Activated T-cell treated with anti-CD3 and anti-CD28 coated beads, Interleukin-2, amount 50 U/mL, for 72 hours (primary cell): ENCODE data around the gene ACOXL. TPM values are rescaled to one million over a fixed set of nuclear protein-coding genes. Genes with fewer than 3 reads are reported as not detected.
"Not testable (repeated sequence)": the region's sequence is repeated elsewhere in the genome, so short reads cannot be mapped to it uniquely, and the experiment has no call there.

Source experiments
- ATAC-seq, 2 donors: fragments of 150-1000 bp; cut with Tn5 transposase; replicated peaks in 1 of 2; 2 replicates each; pipeline ENCODE4 v1.10.0; 2021; ENCODE audit warnings: moderate library complexity in 2 of 2, mild to moderate bottlenecking in 1 of 2
- DNase-seq, 2 donors: peaks; one replicate each; pipeline ENCODE4 v3.0.0; 2021 to 2022; ENCODE audit warnings: mixed read lengths in 1 of 2
- H3K27ac Mint-ChIP-seq: one replicate; pipeline ENCODE4 v1.8.0; 2022; ENCODE audit warnings: mild to moderate bottlenecking, moderate library complexity, mixed read lengths
- H3K27me3 Mint-ChIP-seq: one replicate; pipeline ENCODE4 v1.8.0; 2022; ENCODE audit warnings: low read depth, mixed read lengths
- H3K36me3 Mint-ChIP-seq, 2 donors: one replicate each; pipeline ENCODE4 v1.8.0; 2022; ENCODE audit warnings: mixed read lengths in 2 of 2, mild to moderate bottlenecking in 1 of 2; ENCODE audit not compliant: insufficient read depth in 2 of 2
- H3K4me1 Mint-ChIP-seq: one replicate; pipeline ENCODE4 v1.8.0; 2022; ENCODE audit warnings: low read depth, mixed read lengths
- H3K4me3 Mint-ChIP-seq, 2 donors: one replicate each; pipeline ENCODE4 v1.8.0; 2022; ENCODE audit warnings: mild to moderate bottlenecking in 2 of 2, mixed read lengths in 2 of 2, moderate library complexity in 2 of 2
- H3K9me3 Mint-ChIP-seq, 2 donors: one replicate each; pipeline ENCODE4 v1.8.0; 2022; ENCODE audit warnings: mixed read lengths in 2 of 2
- total RNA-seq, 2 donors: library from RNA; stranded (reverse); gene quantifications; one replicate each; pipeline ENCODE4 v1.2.3, GENCODE V29; 2022

ACOXL gene
- total RNA-seq, 2 donors from 2014 or later: 0.19 to 0.44 TPM

DNA sequence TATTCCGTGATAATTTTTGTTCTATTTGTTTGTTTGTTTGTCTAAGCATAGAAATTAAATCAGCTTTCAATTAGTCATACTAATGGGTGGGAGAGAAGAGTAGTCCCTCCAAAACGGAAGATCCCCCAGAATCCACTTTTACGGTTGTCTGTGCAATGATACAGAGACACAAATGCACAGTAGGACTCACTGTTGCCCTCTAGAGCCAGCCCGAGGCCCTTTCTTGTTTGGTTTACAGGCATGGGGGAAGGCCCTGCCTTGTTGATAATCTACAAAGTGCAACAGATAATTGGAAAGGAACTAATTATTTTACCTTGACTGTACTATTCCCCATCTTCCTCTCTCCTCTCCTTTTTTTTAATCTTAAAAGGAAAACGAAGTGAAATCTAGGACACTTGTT, 121.1 kb downstream of the ACOXL start:
- Mint-ChIP-seq H3K27ac (no peak overlapping the region), H3K9me3 (no peaks in the 10 kb centered on the region), H3K27me3 (peaks cover 59% of the 10 kb centered on the region), H3K4me1 (peaks cover 79% of the 10 kb centered on the region), H3K36me3 (peaks cover 0 to 2% of the 10 kb centered on the region in 2 donors), H3K4me3 (peak overlapping the region in 1 of 2 donors; percentile 59)
- ATAC-seq (peak; percentile 31), DNase-seq (peak; percentile 62 to 68)

DNA sequence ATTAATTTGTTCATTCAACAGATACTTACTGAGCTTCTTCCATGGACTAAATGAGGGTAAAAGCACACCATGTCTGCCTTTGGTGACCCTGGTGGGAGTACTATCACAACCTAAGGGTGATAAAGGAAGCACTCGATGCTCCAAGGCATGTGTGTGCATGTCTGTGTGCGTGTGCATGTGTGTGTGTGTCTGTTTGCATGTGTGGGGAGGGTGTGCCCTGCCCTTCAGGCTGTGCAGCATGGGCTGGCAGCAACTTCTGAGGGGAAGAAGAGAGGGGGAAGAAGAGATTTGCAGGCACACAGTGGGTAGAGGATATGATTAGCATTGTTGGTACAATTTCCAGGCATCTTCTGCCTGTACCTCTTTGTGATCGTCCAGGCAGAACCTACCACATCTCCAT, 121.6 kb downstream of the ACOXL start:
- DNase-seq (no peak), ATAC-seq (no peak)
- Mint-ChIP-seq H3K27me3 (peaks cover 55% of the 10 kb centered on the region), H3K4me3 (no peak overlapping the region), H3K4me1 (peaks cover 79% of the 10 kb centered on the region), H3K36me3 (peaks cover 0 to 2% of the 10 kb centered on the region in 2 donors), H3K9me3 (no peaks in the 10 kb centered on the region), H3K27ac (no peak overlapping the region)

DNA sequence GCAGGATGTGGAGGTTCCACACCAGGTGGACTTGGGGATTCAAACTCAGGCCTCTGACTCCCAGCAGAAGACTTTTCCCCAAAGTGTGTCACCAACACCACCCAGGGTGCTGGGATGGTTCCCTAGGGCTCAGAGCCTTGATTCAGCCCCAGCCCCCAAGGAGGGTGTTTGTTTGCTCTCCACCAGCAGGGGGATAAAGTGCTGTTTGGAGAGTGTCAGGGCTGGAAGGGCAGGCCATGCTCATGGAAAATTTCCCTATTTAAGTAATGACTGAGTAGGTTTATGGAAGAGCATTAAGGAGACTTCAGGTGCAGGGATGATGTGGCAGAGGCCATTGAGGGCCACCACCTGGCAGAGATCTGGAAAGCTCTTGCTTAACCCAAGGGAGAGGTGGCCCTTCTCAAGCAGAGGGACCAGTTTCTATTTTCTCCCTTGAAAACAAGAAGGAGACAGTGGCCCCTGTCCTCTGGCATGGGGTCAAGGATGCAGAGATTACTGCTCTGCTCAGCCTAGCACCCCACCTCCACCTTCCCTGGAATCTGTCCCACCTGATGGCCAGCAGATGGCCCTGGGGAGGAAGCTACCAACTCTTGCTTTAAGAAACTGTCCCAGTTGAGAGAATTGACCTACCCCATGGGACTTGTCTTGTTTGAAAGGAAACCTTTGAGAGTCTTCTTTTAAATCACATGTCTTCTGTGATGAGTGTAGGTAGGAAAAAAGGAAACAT, 122.1 kb downstream of the ACOXL start:
- peaks cover 80% of the 10 kb centered on the region for H3K4me1 Mint-ChIP-seq
- no peak overlapping the region for H3K27ac Mint-ChIP-seq
- ATAC-seq (no peak), DNase-seq (no peak)
- H3K27me3 Mint-ChIP-seq: peaks cover 55% of the 10 kb centered on the region
- H3K9me3 Mint-ChIP-seq: no peaks in the 10 kb centered on the region
- H3K4me3 Mint-ChIP-seq: no peak overlapping the region
- peaks cover 0 to 2% of the 10 kb centered on the region in 2 donors for H3K36me3 Mint-ChIP-seq

DNA sequence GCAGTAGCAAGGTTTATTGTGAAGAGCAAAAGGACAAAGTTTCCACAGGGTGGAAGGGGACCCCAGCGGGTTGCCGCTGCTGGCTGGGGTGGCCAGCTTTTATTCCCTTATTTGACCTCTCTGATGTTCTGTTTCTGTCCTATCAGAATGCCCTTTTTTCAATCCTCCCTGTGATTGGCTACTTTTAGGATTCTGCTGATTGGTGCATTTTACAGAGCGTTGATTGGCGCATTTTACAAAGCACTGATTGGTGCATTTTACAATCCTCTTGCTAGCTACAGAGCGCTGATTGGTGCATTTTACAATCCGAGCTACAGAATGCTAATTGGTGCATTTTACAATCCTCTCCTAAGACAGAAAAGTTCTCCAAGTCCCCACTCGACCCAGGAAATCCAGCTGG, 123.5 kb downstream of the ACOXL start:
- H3K27me3 Mint-ChIP-seq: peaks cover 55% of the 10 kb centered on the region
- DNase-seq, H3K27ac Mint-ChIP-seq, H3K36me3 Mint-ChIP-seq, ATAC-seq, H3K4me3 Mint-ChIP-seq, H3K9me3 Mint-ChIP-seq: not testable (repeated sequence)
- H3K4me1 Mint-ChIP-seq: peaks cover 83% of the 10 kb centered on the region

DNA sequence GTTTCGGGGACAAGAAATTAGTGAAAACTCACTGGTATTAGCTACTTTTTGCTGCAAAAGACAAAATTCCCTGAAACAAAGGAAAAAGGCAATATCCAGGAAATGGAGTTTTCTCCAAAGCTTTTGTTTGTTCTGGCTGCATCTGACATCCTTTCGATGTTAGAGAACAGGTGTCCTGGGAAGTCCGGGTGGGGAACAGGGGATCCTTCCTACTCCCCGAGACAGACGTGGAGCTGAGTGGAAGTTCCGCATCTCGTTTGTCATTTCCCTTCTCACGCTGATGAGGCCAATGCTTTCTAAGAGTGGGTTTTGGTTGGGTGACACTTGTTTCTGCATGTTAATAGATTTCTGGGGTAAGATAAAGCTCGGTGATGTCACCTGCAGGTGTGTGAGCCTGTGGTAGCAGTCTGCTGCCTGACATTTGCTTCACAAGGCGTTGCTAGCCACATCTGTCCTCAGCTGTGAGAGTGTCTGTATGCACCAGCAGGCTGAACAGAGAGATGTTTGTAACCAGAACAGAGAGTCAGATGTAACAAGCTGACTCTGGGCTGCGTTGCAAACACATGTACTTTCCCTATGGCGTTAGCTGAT, 125.9 kb downstream of the ACOXL start:
- Mint-ChIP-seq H3K36me3 (peaks cover 0 to 2% of the 10 kb centered on the region in 2 donors), H3K27me3 (peaks cover 63% of the 10 kb centered on the region), H3K4me1 (peaks cover 76% of the 10 kb centered on the region), H3K9me3 (no peaks in the 10 kb centered on the region), H3K27ac (peak overlapping the region; percentile 30), H3K4me3 (peak overlapping the region; percentile 65 to 83)
- DNase-seq: peak; percentile 67 to 82
- peak; percentile 97 for ATAC-seq

DNA sequence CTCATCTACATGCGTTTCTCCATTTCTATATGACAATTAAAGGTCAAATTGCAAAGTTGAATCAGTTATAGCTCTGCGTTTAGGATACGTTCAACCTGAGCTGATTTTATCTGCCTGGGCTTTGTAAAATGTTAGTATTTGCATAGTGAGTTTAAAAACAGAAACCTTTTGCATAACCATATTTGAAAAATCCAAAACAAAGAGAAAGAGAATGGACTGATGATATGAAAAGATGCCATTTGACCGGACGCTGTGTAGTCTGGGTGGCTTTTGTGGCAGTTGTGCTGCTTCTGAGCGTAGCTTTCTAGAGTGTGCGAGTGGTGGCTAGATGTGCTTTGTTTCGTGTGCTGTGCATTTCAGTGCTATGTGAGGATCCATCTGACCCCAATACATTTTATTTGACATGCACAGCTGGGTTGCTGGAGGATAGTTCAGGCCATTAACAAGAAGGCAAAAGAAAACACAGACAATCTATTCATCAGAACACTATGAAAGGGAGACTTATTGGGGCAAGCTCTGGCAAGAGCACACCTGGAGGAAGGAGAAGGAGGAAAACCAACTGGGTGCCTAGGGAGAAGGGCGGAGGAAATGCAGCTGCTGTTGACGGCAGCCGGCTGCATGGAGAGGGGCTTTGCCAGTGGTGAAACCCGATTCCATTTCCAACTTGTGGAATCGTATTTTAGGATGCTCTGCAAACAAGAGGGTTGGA, 126.8 kb downstream of the ACOXL start:
- Mint-ChIP-seq H3K4me1 (peaks cover 72% of the 10 kb centered on the region), H3K4me3 (peak overlapping the region; percentile 65 to 83), H3K36me3 (peaks cover 0 to 2% of the 10 kb centered on the region in 2 donors), H3K27ac (peak overlapping the region; percentile 30), H3K27me3 (peaks cover 58% of the 10 kb centered on the region), H3K9me3 (no peaks in the 10 kb centered on the region)
- DNase-seq: no peak
- peak; percentile 16 to 18 for ATAC-seq

DNA sequence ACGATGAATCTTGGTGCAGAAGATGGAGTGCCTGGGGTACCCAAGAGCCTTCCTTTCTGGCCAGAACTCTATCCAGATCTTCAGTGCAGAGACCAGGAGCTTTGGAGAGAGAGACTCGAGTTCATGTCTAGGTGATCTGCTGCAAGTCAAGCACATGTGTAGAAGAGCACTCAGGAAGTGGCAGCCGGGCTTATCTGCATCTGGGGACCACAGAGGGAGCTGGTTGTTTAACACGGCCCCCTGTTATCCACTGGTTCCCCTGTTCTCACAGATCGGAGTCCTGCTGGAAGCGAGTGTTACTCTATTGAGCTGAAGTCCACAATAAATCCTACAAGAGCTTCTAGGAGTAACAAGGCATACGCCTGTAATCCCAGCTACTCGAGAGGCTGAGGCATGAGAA, 128.3 kb downstream of the ACOXL start:
- Mint-ChIP-seq H3K36me3 (peaks cover 0 to 2% of the 10 kb centered on the region in 2 donors), H3K4me3 (peak overlapping the region; percentile 40 to 49), H3K27me3 (peaks cover 51% of the 10 kb centered on the region), H3K27ac (no peak overlapping the region), H3K9me3 (no peaks in the 10 kb centered on the region), H3K4me1 (peaks cover 71% of the 10 kb centered on the region)
- ATAC-seq: no peak
- DNase-seq: no peak

DNA sequence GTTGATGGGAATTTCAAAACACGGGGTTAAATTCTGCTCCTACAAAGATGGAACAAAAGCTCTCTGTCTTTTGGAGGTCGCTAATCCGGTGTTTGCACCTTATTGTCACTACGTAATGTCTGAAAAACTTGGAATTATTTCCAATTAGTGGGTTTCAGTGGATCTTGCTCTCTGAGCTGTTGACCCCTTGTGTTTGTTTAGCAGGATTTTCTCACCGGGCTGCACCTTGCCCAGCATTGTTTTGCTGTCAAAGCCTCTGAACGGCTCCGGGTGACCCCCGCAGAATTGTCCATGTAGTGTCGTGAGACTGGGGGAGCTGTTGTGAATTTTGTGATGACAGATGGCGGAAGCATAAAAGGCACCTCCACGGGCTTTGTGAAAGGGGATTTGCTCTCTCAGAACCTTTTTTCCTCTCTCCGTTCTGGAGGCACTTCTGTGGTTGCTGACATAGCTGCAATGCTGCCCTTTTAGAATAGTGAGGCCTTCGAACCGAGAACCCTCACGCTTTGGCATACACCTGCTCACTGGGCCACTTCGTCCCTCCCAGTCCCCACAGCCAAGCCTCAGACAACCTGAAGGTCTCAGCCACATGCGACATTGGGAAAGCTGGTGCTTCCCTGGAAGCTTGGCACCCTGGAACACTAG, 129.4 kb downstream of the ACOXL start:
- no peak overlapping the region for H3K4me3 Mint-ChIP-seq
- DNase-seq: no peak
- no peak overlapping the region for H3K27ac Mint-ChIP-seq
- no peaks in the 10 kb centered on the region for H3K9me3 Mint-ChIP-seq
- H3K4me1 Mint-ChIP-seq: peaks cover 77% of the 10 kb centered on the region
- H3K36me3 Mint-ChIP-seq: peaks cover 0 to 2% of the 10 kb centered on the region in 2 donors
- H3K27me3 Mint-ChIP-seq: peaks cover 41% of the 10 kb centered on the region
- ATAC-seq: no peak

DNA sequence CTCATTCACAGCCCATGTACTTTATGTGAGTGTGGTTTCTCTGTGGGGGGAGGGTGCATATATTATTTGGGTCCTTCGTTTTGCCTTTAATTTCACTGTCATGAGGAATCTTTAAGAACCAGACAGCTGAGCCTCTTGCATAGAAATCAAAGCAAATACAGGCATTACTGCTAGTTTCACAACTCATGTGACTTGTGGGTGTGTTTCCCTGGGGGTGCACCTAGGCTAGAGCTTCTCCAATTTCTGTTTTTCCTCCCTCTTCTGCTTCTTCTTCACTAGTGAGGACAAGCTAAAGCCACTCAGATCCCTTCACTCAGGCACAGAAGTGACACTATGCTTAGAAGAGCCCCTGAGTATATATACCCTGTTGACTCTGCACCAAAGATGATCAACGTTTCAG, 131.4 kb downstream of the ACOXL start:
- Mint-ChIP-seq H3K36me3 (no peaks in the 10 kb centered on the region), H3K4me3 (no peak overlapping the region), H3K27me3 (peaks cover 54% of the 10 kb centered on the region), H3K9me3 (no peaks in the 10 kb centered on the region), H3K4me1 (peaks cover 84% of the 10 kb centered on the region), H3K27ac (no peak overlapping the region)
- DNase-seq (no peak), ATAC-seq (no peak)

DNA sequence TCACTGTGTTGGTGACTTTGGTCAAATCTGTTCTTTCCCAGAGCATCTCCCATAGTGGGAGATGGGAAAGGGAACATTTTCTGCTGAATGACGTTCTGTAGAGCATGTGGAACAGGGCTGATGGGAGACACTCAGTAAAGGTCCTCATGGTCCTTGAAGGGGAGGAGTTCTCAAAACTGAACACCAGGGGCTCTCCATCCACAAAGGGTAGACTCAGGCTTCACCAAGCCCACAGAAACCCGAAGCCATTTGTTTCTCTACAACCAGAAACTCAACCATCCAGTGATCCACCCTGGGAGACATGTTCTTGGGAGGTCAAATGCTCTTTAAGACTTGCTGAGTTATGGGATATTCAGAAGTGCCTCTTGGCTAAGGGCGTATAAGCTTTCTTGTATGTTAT, 131.8 kb downstream of the ACOXL start:
- no peak overlapping the region for H3K4me3 Mint-ChIP-seq
- no peaks in the 10 kb centered on the region for H3K36me3 Mint-ChIP-seq

DNA sequence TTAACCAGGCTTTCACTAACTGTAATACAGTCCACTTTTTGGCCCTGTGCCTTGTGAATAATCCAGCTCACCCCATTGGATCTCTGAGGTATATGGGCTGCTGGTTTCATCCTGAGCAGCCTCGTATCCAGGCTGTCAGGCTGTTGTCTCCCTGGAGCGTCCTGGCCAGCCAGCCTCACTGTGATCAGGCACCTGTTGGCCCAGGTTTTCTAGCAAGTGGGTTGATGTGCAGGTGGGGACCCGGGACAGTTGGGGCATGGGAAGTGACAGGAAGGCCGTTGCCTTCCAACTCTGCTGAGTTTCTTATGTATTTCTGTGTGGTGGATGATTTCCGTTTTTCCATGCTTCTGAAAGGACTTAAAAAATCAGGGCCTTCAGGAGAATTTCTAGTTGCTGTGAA, 132.4 kb downstream of the ACOXL start:
- Mint-ChIP-seq H3K4me3 (peak overlapping the region; percentile 2 to 44), H3K4me1 (peaks cover 74% of the 10 kb centered on the region), H3K27me3 (peaks cover 46% of the 10 kb centered on the region), H3K27ac (no peak overlapping the region), H3K36me3 (no peaks in the 10 kb centered on the region), H3K9me3 (no peaks in the 10 kb centered on the region)
- no peak for ATAC-seq
- no peak for DNase-seq

More for the DNA sequence above, 131.8 kb downstream of the ACOXL start:
- H3K27ac Mint-ChIP-seq: no peak overlapping the region
- H3K27me3 Mint-ChIP-seq: peaks cover 52% of the 10 kb centered on the region
- ATAC-seq (no peak), DNase-seq (no peak)
- no peaks in the 10 kb centered on the region for H3K9me3 Mint-ChIP-seq
- peaks cover 80% of the 10 kb centered on the region for H3K4me1 Mint-ChIP-seq

DNA sequence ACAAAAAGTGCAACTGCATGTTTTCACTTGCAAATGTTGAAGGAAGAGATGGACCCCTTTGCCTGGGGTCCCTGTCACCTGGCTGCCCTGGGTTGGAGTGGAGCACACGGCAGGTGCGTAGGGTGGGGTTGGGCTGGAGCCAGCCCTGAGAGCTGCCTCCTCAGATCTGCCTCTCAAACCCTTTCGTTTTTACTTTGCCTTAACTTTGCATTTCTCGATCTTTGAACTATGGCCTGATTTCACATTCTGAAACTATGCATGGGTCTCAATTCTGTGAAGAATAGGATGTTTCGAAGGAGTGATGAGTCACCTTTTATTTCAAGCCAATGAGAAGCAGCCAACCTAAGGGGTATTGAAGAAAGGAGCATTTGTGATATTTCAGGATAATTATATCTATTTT, 132.8 kb downstream of the ACOXL start:
- DNase-seq (peak; percentile 56 to 68), ATAC-seq (peak; percentile 71 to 72)
- H3K27me3 Mint-ChIP-seq: peaks cover 42% of the 10 kb centered on the region
- H3K9me3 Mint-ChIP-seq: no peaks in the 10 kb centered on the region
- peaks cover 70% of the 10 kb centered on the region for H3K4me1 Mint-ChIP-seq
- H3K36me3 Mint-ChIP-seq: no peaks in the 10 kb centered on the region
- peak overlapping the region; percentile 2 to 44 for H3K4me3 Mint-ChIP-seq
- H3K27ac Mint-ChIP-seq: no peak overlapping the region

DNA sequence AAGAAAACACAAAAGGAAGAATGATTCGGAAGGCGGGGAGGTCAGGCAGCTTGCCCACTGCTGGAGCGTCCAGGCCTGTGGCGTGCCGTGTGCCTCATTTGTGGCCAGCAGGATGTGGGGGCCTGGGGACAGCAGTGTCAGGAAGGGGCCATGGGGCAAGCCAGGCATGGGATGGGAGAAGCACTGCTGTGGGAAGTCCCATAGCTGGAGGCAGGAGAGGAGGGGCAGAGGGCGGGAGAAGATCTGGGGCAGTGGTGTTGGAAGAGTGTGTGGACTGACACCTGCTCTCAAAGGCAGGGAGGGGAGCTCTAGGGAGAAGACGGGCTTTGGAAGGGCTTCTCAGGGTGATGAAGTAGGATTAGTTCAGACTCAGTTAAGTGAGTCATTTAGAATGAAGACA, 133.7 kb downstream of the ACOXL start:
- Mint-ChIP-seq H3K4me1 (peaks cover 64% of the 10 kb centered on the region), H3K36me3 (no peaks in the 10 kb centered on the region), H3K4me3 (peak overlapping the region; percentile 49 to 75), H3K27ac (peak overlapping the region; percentile 25), H3K27me3 (peaks cover 42% of the 10 kb centered on the region), H3K9me3 (no peaks in the 10 kb centered on the region)
- peak; percentile 24 to 32 for ATAC-seq
- no peak for DNase-seq
